ENCODE results near the gene USP22.

DNA sequence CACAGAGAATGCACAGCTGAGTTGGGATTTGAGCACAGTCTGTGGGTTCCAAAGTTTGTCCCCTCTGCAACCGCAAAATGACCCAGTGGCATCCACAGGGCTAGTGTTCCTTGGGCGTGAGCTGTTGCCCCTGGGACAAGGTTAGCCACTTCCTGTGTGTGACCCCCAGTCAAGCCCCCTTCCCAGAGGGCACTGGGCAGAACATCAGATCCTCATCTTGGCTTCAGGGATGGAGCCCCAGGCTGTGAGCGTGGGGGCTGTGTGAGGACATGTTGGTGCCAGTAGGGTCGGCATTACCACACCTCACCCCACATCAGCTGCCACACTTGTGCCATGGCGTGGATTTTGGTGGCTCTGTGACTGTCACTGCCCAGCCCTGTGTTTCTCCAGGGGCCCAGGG, 55.3 kb downstream of the USP22 start:
- TF ChIP-seq, protein P1, sequence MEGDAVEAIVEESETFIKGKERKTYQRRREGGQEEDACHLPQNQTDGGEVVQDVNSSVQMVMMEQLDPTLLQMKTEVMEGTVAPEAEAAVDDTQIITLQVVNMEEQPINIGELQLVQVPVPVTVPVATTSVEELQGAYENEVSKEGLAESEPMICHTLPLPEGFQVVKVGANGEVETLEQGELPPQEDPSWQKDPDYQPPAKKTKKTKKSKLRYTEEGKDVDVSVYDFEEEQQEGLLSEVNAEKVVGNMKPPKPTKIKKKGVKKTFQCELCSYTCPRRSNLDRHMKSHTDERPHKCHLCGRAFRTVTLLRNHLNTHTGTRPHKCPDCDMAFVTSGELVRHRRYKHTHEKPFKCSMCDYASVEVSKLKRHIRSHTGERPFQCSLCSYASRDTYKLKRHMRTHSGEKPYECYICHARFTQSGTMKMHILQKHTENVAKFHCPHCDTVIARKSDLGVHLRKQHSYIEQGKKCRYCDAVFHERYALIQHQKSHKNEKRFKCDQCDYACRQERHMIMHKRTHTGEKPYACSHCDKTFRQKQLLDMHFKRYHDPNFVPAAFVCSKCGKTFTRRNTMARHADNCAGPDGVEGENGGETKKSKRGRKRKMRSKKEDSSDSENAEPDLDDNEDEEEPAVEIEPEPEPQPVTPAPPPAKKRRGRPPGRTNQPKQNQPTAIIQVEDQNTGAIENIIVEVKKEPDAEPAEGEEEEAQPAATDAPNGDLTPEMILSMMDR (IDR thresholded peaks at IDR 0.05) = no peak
- no peak for TF ChIP-seq POLR2A (IDR thresholded peaks at IDR 0.05)

Data from testis (tissue), 2 donors.